Pancreas (tissue), 10 donors: ENCODE data around the gene IPCEF1. TPM values are rescaled to one million over a fixed set of nuclear protein-coding genes. Genes with fewer than 3 reads are reported as not detected.

Experiments used
- ATAC-seq, 4 donors: fragments of 200-7000 bp; cut with Tn5 transposase; one replicate each; pipeline versions ENCODE4 v1.8.0 to v1.9.1; 2020; ENCODE audit warnings: mild to moderate bottlenecking in 4 of 4, moderate library complexity in 4 of 4
- DNase-seq, 6 donors: peaks; one replicate each; pipeline ENCODE4 v3.0.0-alpha.2; 2020
- FAIRE-seq: peaks from 2 replicates; lab custom pipeline; 2012; peaks lifted over from hg19 to GRCh38; lab: Jason Lieb, UNC
- H3K27ac ChIP-seq, 4 donors: fragments of 200-600 bp; sonication (generic); 1 replicate in 3 of 4; 2 replicates in 1 of 4; pipeline versions ENCODE4 v1.5.0 to v1.8.0; 2020
- H3K27me3 ChIP-seq, 4 donors: fragments of 200-600 bp; one replicate each; pipeline ENCODE4 v1.8.0; 2021
- H3K36me3 ChIP-seq, 3 donors: fragments of 200-600 bp; sonication (generic) in 1 of 3; one replicate each; pipeline versions ENCODE4 v1.5.0 to v1.8.0; 2020 to 2021
- H3K4me1 ChIP-seq, 3 donors: fragments of 200-600 bp; one replicate each; pipeline ENCODE4 v1.8.0; 2021
- H3K4me3 ChIP-seq, 4 donors: fragments of 200-600 bp; sonication (generic) in 2 of 4; one replicate each; pipeline versions ENCODE4 v1.5.0 to v1.8.0; 2020 to 2021
- H3K9me3 ChIP-seq, 4 donors: fragments of 200-600 bp; one replicate each; pipeline ENCODE4 v1.8.0; 2021
- CTCF ChIP-seq, 4 donors: fragments of 200-600 bp; sonication (generic) in 3 of 4; IDR thresholded peaks; one replicate each; pipeline versions ENCODE4 v1.5.0 to v1.8.0; 2021; ENCODE audit warnings: antibody characterized with exemption in 4 of 4
- WGBS, 2 donors: extraction: QIAGEN DNeasy Blood & Tissue Kit; methylation state at CpG; one replicate each; pipeline ENCODE4 v1.1.7; 2013; 5-methylcytosine and 5-hydroxymethylcytosine counted together
- intact Hi-C, 3 donors: fragments of 100-400 bp; cut with DNase I; formaldehyde crosslinking; loops; one replicate each; pipeline versions ENCODE4 v1.11.1 to v1.14.2; 2022
- polyA plus RNA-seq, 2 donors: library from polyadenylated mRNA; stranded (reverse); fragments of 200-250 nt; gene quantifications; one replicate each; pipeline ENCODE4 v1.2.3, GENCODE V29; 2013
- total RNA-seq, 6 donors: library from RNA; stranded (reverse); fragmentation: NEBNext Ultra II Directional in 4 of 6; extraction: Animal tissue kit (Norgen Biotek cat#: 25700) in 4 of 6; gene quantifications; one replicate each; pipeline versions ENCODE4 v1.2.1 to v1.2.4, GENCODE V29; 2021 to 2023
- donor health status: healthy with polysubstance abuse.
- donor health status: DM: no; HTN: no; CAD: no; lungs with moderate emphysema.
- donor health status: DM: no; HTN: no; CAD: no.
- donor health status: control.
- donor health status: control.
- donor health status: Bipolar disorder and iron deficiency.
- donor health status: DM: yes; HTN: yes; CAD: no.
- donor health status: DM: no; HTN: no; CAD: no.
- donor health status: DM: no; HTN: no; CAD: no.
- donor health status: DM: yes; HTN: yes; CAD: no.

The IPCEF1 gene
- total and polyA plus RNA-seq, 8 donors, result 0.53 to 4.4 (median 1.8) TPM

- WGBS, 2 donors, result 73 to 83% methylated on average over 2 of the region's 2 CpGs
- Histone ChIP-seq H3K4me3 (no peak overlapping the region), H3K9me3 (no peaks in the 10 kb centered on the region), H3K36me3 (no peaks in the 10 kb centered on the region), H3K27me3 (no peaks in the 10 kb centered on the region), H3K4me1 (no peaks in the 10 kb centered on the region), H3K27ac (no peak overlapping the region)
- FAIRE-seq (no peak), ATAC-seq (no peak), DNase-seq (no peak)
- TF ChIP-seq CTCF (IDR thresholded peaks at IDR 0.05), result no peak
- intact Hi-C loops, result no loop called here
These were observed 234.2 kb downstream of the IPCEF1 start for GRCh38 chr6:154122195-154122925.

GRCh38 chr6:154117485-154117884, 239.1 kb downstream of the IPCEF1 start:
- H3K27me3 ChIP-seq, result no peaks in the 10 kb centered on the region
- no peak overlapping the region for H3K27ac ChIP-seq
- no peak overlapping the region for H3K4me3 ChIP-seq
- no peak for ATAC-seq
- no peaks in the 10 kb centered on the region for H3K4me1 ChIP-seq
- WGBS, 2 donors, result 70 to 80% methylated on average over 4 of the region's 4 CpGs
- no peak for TF ChIP-seq CTCF (IDR thresholded peaks at IDR 0.05)
- no peak for DNase-seq
- intact Hi-C loops, result no loop called here
- no peaks in the 10 kb centered on the region for H3K9me3 ChIP-seq
- H3K36me3 ChIP-seq, result no peaks in the 10 kb centered on the region
- no peak for FAIRE-seq

GRCh38 chr6:154113392-154113791, 243.2 kb downstream of the IPCEF1 start:
- H3K9me3 ChIP-seq, result no peaks in the 10 kb centered on the region
- DNase-seq (no peak), FAIRE-seq (no peak), ATAC-seq (no peak)
- 80 to 84% methylated on average over 3 of the region's 3 CpGs for WGBS, 2 donors
- H3K4me3 ChIP-seq, result no peak overlapping the region
- no peak overlapping the region for H3K27ac ChIP-seq
- H3K36me3 ChIP-seq, result no peaks in the 10 kb centered on the region
- no peaks in the 10 kb centered on the region for H3K27me3 ChIP-seq
- no peak for TF ChIP-seq CTCF (IDR thresholded peaks at IDR 0.05)
- intact Hi-C loops, result no loop called here
- no peaks in the 10 kb centered on the region for H3K4me1 ChIP-seq

GRCh38 chr6:154112181-154112809, 244.3 kb downstream of the IPCEF1 start:
- Histone ChIP-seq H3K27ac (no peak overlapping the region), H3K36me3 (no peaks in the 10 kb centered on the region), H3K27me3 (no peaks in the 10 kb centered on the region), H3K4me1 (no peaks in the 10 kb centered on the region), H3K9me3 (no peaks in the 10 kb centered on the region), H3K4me3 (no peak overlapping the region)
- TF ChIP-seq CTCF (IDR thresholded peaks at IDR 0.05), result no peak
- DNase-seq (no peak), ATAC-seq (no peak), FAIRE-seq (no peak)
- WGBS, 2 donors, result 82 to 86% methylated on average over 2 of the region's 2 CpGs
- intact Hi-C loops, result no loop called here

GRCh38 chr6:154111025-154111424, 245.6 kb downstream of the IPCEF1 start:
- Histone ChIP-seq H3K27me3 (no peaks in the 10 kb centered on the region), H3K4me3 (no peak overlapping the region), H3K9me3 (no peaks in the 10 kb centered on the region), H3K27ac (no peak overlapping the region), H3K4me1 (no peaks in the 10 kb centered on the region), H3K36me3 (no peaks in the 10 kb centered on the region)
- TF ChIP-seq CTCF (IDR thresholded peaks at IDR 0.05), result no peak
- FAIRE-seq (no peak), ATAC-seq (no peak), DNase-seq (no peak)
- intact Hi-C loops, result no loop called here
- 94 to 97% methylated on average over 1 of the region's 1 CpG for WGBS, 2 donors
